ENCODE measurements around the gene HMCN2.
A peak's percentile ranks its signal among the peaks of the same experiment; 100 is the strongest.

HMCN2 gene

GRCh38 chr9:130321539-130321938, 56.0 kb downstream of the HMCN2 start:
- no peak for TF ChIP-seq CTCF (conservative IDR thresholded peaks at IDR 0.05; ENCODE audit: control insufficient read depth, insufficient read depth, low read depth, low read length)
- no peak for DNase-seq (ENCODE audit: low read depth)
- no peak overlapping the region for H3K4me3 ChIP-seq (ENCODE audit: control insufficient read depth, low read depth, low read length)

- TF ChIP-seq CTCF (conservative IDR thresholded peaks at IDR 0.05; ENCODE audit: control insufficient read depth, insufficient read depth, low read depth, low read length): no peak
- DNase-seq (ENCODE audit: low read depth): no peak
- no peak overlapping the region for H3K4me3 ChIP-seq (ENCODE audit: control insufficient read depth, low read depth, low read length)
Observed at GRCh38 chr9:130323051-130323745, 57.6 kb downstream of the HMCN2 start.

GRCh38 chr9:130325921-130326320, 60.4 kb downstream of the HMCN2 start:
- TF ChIP-seq CTCF (conservative IDR thresholded peaks at IDR 0.05; ENCODE audit: control insufficient read depth, insufficient read depth, low read depth, low read length): no peak
- no peak for DNase-seq (ENCODE audit: low read depth)
- H3K4me3 ChIP-seq (ENCODE audit: control insufficient read depth, low read depth, low read length): no peak overlapping the region

- no peak overlapping the region for H3K4me3 ChIP-seq (ENCODE audit: control insufficient read depth, low read depth, low read length)
- TF ChIP-seq CTCF (conservative IDR thresholded peaks at IDR 0.05; ENCODE audit: control insufficient read depth, insufficient read depth, low read depth, low read length): peak; percentile 37
- DNase-seq (ENCODE audit: low read depth): no peak
Observed at GRCh38 chr9:130327070-130327780, 61.7 kb downstream of the HMCN2 start.

- TF ChIP-seq CTCF (conservative IDR thresholded peaks at IDR 0.05; ENCODE audit: control insufficient read depth, insufficient read depth, low read depth, low read length): no peak
- peak; percentile 82 for DNase-seq (ENCODE audit: low read depth)
- no peak overlapping the region for H3K4me3 ChIP-seq (ENCODE audit: control insufficient read depth, low read depth, low read length)
Observed at GRCh38 chr9:130327781-130328348, 62.3 kb downstream of the HMCN2 start.

- no peak overlapping the region for H3K4me3 ChIP-seq (ENCODE audit: control insufficient read depth, low read depth, low read length)
- peak; percentile 90 for DNase-seq (ENCODE audit: low read depth)
- no peak for TF ChIP-seq CTCF (conservative IDR thresholded peaks at IDR 0.05; ENCODE audit: control insufficient read depth, insufficient read depth, low read depth, low read length)
Observed at GRCh38 chr9:130328349-130328801, 62.8 kb downstream of the HMCN2 start.

All from fibroblast of mammary gland (primary cell).